Esophagus squamous epithelium (tissue), 4 donors: ENCODE measurements around the gene ECHS1.

Experiments
- CTCF ChIP-seq, 6 experiments: fragments of 450-650 bp in 4 of 6; fragments of 200-600 bp in 2 of 6; sonication (generic) in 2 of 6; IDR thresholded peaks; one replicate each; pipeline ENCODE4 v1.5.1; 2016 to 2019; ENCODE audit warnings: antibody characterized with exemption in 6 of 6, mild to moderate bottlenecking in 4 of 6, moderate library complexity in 4 of 6
- POLR2A ChIP-seq, 4 donors: fragments of 450-650 bp; IDR thresholded peaks; one replicate each; pipeline ENCODE4 v1.6.1; 2017; ENCODE audit warnings: antibody characterized with exemption in 4 of 4, mild to moderate bottlenecking in 4 of 4, moderate library complexity in 3 of 4

DNA sequence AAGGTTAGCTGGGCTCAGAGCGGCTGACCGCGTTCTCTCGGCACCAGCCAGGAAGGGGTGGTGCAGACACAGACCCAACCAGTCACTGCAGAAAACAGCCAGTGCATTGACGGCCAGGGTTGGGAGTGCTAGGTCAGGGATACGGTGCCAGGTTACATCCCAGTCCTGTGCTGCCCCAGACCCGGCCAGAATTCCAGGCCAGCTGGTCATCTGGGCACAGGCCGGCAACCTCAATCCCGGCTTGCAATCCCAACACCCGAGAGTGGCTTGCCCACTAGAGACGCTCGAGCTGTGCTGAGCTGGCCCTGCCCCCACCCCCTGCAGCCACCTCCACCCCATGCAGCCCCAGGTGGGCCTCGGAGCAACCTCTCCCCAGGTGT, 22.2 kb downstream of the ECHS1 start:
- TF ChIP-seq CTCF (IDR thresholded peaks at IDR 0.05) (no peak), POLR2A (IDR thresholded peaks at IDR 0.05) (no peak)
